ENCODE measurements around the gene RNU5D-1. TPM values are rescaled to one million over a fixed set of nuclear protein-coding genes. Genes with fewer than 3 reads are reported as not detected.

RNU5D-1 gene
- polyA plus RNA-seq, 2 donors: not detected

Other genes starting within 250 kb of the RNU5D-1 start
- 1 to 10 TPM; 3.5 to 5.0 TPM for gene TMEM53, start 56.7 kb downstream of the RNU5D-1 start, polyA plus RNA-seq
- gene ARMH1, start 56.5 kb downstream of the RNU5D-1 start, polyA plus RNA-seq: 1 to 10 TPM in 1 of 2 donors, under 1 TPM in 1; 0.71 to 1.1 TPM
- 1 to 10 TPM; 4.5 to 9.4 TPM for gene KIF2C, start 8.7 kb upstream of the RNU5D-1 start, polyA plus RNA-seq
- 1,000 to 10,000 TPM; 2,523 to 3,063 TPM for gene RPS8, start 44.4 kb upstream of the RNU5D-1 start, polyA plus RNA-seq
- under 1 TPM; 0.11 to 0.26 TPM for gene BEST4, start 57.0 kb upstream of the RNU5D-1 start, polyA plus RNA-seq
- gene PLK3, start 69.2 kb upstream of the RNU5D-1 start, polyA plus RNA-seq: 10 to 100 TPM; 23.1 to 58.1 TPM
- under 1 TPM; 0.14 to 0.26 TPM for gene DYNLT4, start 76.2 kb upstream of the RNU5D-1 start, polyA plus RNA-seq
- gene BTBD19, start 77.4 kb upstream of the RNU5D-1 start, polyA plus RNA-seq: 1 to 10 TPM; 1.3 to 8.0 TPM
- gene PTCH2, start 112.1 kb upstream of the RNU5D-1 start, polyA plus RNA-seq: under 1 TPM; 0.34 to 0.71 TPM

All from esophagus (tissue), 2 donors.